CD8-positive, alpha-beta memory T cell (primary cell): Measurements from ENCODE around the gene NDST4. TPM values are rescaled to one million over a fixed set of nuclear protein-coding genes. Genes with fewer than 3 reads are reported as not detected.

Experiments used
- CTCF ChIA-PET: fragments of 350-600 bp; sonication (Branson Sonifier 250); formaldehyde crosslinking; loops from one replicate; lab custom pipeline; 2021; ENCODE audit warnings: antibody characterized with exemption; lab: Charles Lee
- POLR2A ChIA-PET: fragments of 350-600 bp; sonication (Branson Sonifier 250); formaldehyde crosslinking; loops from one replicate; lab custom pipeline; 2021; ENCODE audit warnings: antibody characterized with exemption; lab: Charles Lee
- DNase-seq, 5 donors: peaks; one replicate each; pipeline versions ENCODE4 v3.0.0 to v3.0.0-alpha.2; 2020 to 2022; ENCODE audit warnings: mixed read lengths in 1 of 5
- H3K27ac ChIP-seq: one replicate; pipeline ENCODE4 v1.7.0; 2013; ENCODE audit warnings: low read depth, mild to moderate bottlenecking, low read length, moderate library complexity
- H3K27me3 ChIP-seq: 2 replicates; pipeline ENCODE4 v1.7.0; 2013; ENCODE audit warnings: low read length, mild to moderate bottlenecking; ENCODE audit not compliant: insufficient read depth, poor library complexity, severe bottlenecking
- H3K36me3 ChIP-seq: 2 replicates; pipeline ENCODE4 v1.7.0; 2013; ENCODE audit warnings: mild to moderate bottlenecking, low read length, moderate library complexity; ENCODE audit not compliant: insufficient read depth
- H3K4me1 ChIP-seq: 2 replicates; pipeline ENCODE4 v1.7.0; 2013; ENCODE audit warnings: mild to moderate bottlenecking, low read length, moderate library complexity; ENCODE audit not compliant: insufficient read depth
- H3K4me3 ChIP-seq: 2 replicates; pipeline ENCODE4 v1.7.0; 2013; ENCODE audit warnings: mild to moderate bottlenecking, low read length
- H3K9me3 ChIP-seq: 2 replicates; pipeline ENCODE4 v1.7.0; 2013; ENCODE audit warnings: mild to moderate bottlenecking, low read length
- H3K27ac Mint-ChIP-seq, 8 donors: one replicate each; pipeline ENCODE4 v1.8.0; 2020 to 2021; ENCODE audit warnings: mixed read lengths in 8 of 8, mild to moderate bottlenecking in 6 of 8, inconsistent platforms in 3 of 8, moderate library complexity in 3 of 8
- H3K27me3 Mint-ChIP-seq, 2 donors: one replicate each; pipeline ENCODE4 v1.8.0; 2020 to 2021; ENCODE audit warnings: mixed read lengths in 2 of 2, mild to moderate bottlenecking in 1 of 2, moderate library complexity in 1 of 2
- H3K36me3 Mint-ChIP-seq, 3 donors: one replicate each; pipeline ENCODE4 v1.8.0; 2020 to 2021; ENCODE audit warnings: mixed read lengths in 3 of 3, inconsistent platforms in 1 of 3, mild to moderate bottlenecking in 1 of 3
- H3K4me1 Mint-ChIP-seq, 3 donors: one replicate each; pipeline ENCODE4 v1.8.0; 2020 to 2021; ENCODE audit warnings: mixed read lengths in 3 of 3, inconsistent platforms in 1 of 3, mild to moderate bottlenecking in 1 of 3
- H3K4me3 Mint-ChIP-seq, 7 donors: one replicate each; pipeline ENCODE4 v1.8.0; 2020 to 2021; ENCODE audit warnings: mixed read lengths in 7 of 7, mild to moderate bottlenecking in 6 of 7, moderate library complexity in 4 of 7, inconsistent platforms in 2 of 7
- H3K9me3 Mint-ChIP-seq, 5 donors: one replicate each; pipeline ENCODE4 v1.8.0; 2020 to 2022; ENCODE audit warnings: mixed read lengths in 5 of 5, mild to moderate bottlenecking in 3 of 5, moderate library complexity in 2 of 5, inconsistent platforms in 1 of 5
- polyA plus RNA-seq: library from polyadenylated mRNA; unstranded; fragments of 300-500 nt; fragmentation: Illumina TruSeq; gene quantifications from one replicate; pipeline ENCODE4 v1.2.3, GENCODE V29; 2021
- total RNA-seq, 2 experiments: library from RNA; stranded (reverse); gene quantifications; one replicate each; pipeline ENCODE4 v1.2.3, GENCODE V29; 2021

NDST4 gene
- total and polyA plus RNA-seq, 3 experiments from 2014 or later: not detected

DNA sequence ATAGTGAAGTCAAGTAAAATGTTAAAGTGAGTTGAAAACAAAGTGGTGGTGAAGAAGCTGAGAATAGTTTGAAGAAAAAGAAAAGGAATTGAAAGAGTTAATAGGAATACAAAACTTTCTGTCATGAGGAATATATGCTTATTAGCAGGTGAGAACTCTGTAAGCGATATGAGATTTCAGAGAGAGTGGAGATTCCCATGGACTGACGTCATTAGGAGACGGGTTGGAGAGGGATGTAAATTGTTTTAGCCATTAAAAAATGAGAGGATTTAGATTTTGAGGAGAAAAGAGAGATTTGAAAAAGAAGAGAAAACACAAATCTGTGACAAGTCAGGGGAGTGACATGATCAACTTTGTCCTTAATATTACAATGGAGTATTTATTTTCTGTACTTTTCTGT, 11.7 kb downstream of the NDST4 start:
- Mint-ChIP-seq H3K27ac (no peak overlapping the region), H3K27me3 (no peaks in the 10 kb centered on the region), H3K9me3 (peaks cover 0 to 2% (median 0%) of the 10 kb centered on the region in 5 donors), H3K4me3 (no peak overlapping the region), H3K36me3 (no peaks in the 10 kb centered on the region), H3K4me1 (no peaks in the 10 kb centered on the region)
- CTCF ChIA-PET: no interaction called here
- Histone ChIP-seq H3K4me1 (no peaks in the 10 kb centered on the region), H3K4me3 (no peak overlapping the region), H3K27me3 (no peaks in the 10 kb centered on the region), H3K27ac (no peak overlapping the region), H3K9me3 (no peaks in the 10 kb centered on the region), H3K36me3 (no peaks in the 10 kb centered on the region)
- POLR2A ChIA-PET: no interaction called here
- no peak for DNase-seq

DNA sequence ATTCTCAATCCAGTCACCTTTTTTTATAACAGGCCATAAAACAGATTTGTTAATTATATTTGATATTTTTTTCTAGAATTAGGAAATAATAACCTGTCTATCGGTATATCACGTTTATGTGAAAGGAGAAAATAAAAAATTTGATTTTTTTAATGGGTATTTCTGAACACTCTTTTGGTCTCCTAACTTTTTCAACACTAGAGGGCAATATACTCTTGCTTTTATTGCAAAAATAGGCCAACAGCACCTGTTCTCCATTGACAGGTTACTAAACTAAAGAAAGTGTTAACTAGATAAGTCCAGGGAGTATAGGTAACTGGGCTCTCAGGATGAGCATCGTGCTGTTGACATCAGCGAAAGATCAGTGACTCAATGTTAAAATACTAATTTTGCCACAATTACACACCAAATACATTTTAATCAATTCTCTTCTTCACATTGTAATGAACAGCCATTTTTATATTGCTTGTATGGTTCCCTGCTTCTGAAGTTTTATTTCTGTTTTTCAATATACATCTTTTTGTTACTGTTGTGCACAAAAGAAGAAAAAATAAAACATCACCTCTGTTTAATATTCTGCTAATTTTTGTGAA, 22.8 kb downstream of the NDST4 start:
- no peak overlapping the region for H3K27ac ChIP-seq
- ChIA-PET POLR2A (no interaction called here), CTCF (no interaction called here)
- H3K4me3 Mint-ChIP-seq: no peak overlapping the region
- no peak overlapping the region for H3K4me3 ChIP-seq
- H3K27ac Mint-ChIP-seq: no peak overlapping the region
- H3K27me3 Mint-ChIP-seq: no peaks in the 10 kb centered on the region
- no peaks in the 10 kb centered on the region for H3K36me3 Mint-ChIP-seq
- H3K9me3 Mint-ChIP-seq: no peaks in the 10 kb centered on the region
- no peak for DNase-seq
- H3K36me3 ChIP-seq: no peaks in the 10 kb centered on the region
- H3K27me3 ChIP-seq: no peaks in the 10 kb centered on the region
- H3K4me1 Mint-ChIP-seq: no peaks in the 10 kb centered on the region
- H3K4me1 ChIP-seq: no peaks in the 10 kb centered on the region
- no peaks in the 10 kb centered on the region for H3K9me3 ChIP-seq

DNA sequence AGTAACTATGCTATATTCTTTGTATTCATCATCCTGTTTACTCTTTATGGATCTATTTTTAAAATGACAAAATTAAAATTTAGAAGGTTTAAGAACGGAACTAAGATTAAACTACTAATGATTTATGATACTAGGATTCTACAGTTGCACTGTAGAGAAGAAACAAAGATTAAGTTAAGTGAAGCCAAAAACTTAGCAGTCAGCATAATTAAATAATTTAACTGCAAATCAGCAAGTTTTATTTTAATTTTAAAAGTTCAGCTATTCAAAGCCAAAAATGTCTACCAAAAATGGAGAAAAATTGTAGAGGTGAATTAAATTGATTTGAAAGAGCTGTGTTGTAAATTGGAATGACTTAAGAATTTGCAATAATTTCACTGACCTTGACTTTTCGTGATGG, 30.8 kb downstream of the NDST4 start:
- Histone ChIP-seq H3K27ac (no peak overlapping the region), H3K27me3 (no peaks in the 10 kb centered on the region), H3K4me1 (no peaks in the 10 kb centered on the region), H3K9me3 (no peaks in the 10 kb centered on the region), H3K36me3 (no peaks in the 10 kb centered on the region), H3K4me3 (no peak overlapping the region)
- Mint-ChIP-seq H3K27me3 (no peaks in the 10 kb centered on the region), H3K4me3 (no peak overlapping the region), H3K36me3 (no peaks in the 10 kb centered on the region), H3K27ac (no peak overlapping the region), H3K4me1 (no peaks in the 10 kb centered on the region), H3K9me3 (peaks cover 0 to 6% (median 3%) of the 10 kb centered on the region in 5 donors)
- DNase-seq: no peak
- ChIA-PET POLR2A (no interaction called here), CTCF (no interaction called here)

DNA sequence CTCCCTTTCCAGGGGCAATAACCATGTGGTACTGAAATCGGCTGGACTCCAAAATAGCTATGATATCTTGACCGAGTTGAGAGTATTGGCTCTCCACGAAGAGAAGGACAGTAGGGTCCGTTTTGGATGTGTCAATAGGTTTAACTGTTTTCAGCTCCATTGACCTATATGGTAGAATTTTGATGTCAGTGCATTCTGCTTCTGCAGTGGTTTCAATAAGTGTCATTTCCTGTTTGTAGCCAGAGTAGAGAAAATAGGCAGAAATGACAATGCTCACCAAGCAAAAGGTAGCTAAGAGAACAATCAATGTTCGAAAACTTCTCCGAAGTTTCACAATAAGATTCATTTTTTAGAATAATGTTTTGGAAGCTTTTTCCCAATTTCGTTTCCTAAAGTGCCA, 36.7 kb downstream of the NDST4 start:
- Histone ChIP-seq H3K4me3 (no peak overlapping the region), H3K27ac (no peak overlapping the region), H3K27me3 (no peaks in the 10 kb centered on the region), H3K36me3 (no peaks in the 10 kb centered on the region), H3K9me3 (no peaks in the 10 kb centered on the region), H3K4me1 (no peaks in the 10 kb centered on the region)
- Mint-ChIP-seq H3K36me3 (no peaks in the 10 kb centered on the region), H3K27ac (no peak overlapping the region), H3K4me1 (no peaks in the 10 kb centered on the region), H3K4me3 (no peak overlapping the region), H3K9me3 (peaks cover 0 to 4% (median 0%) of the 10 kb centered on the region in 5 donors), H3K27me3 (peaks cover 0 to 2% of the 10 kb centered on the region in 2 donors)
- POLR2A ChIA-PET: no interaction called here
- no peak for DNase-seq
- CTCF ChIA-PET: no interaction called here

DNA sequence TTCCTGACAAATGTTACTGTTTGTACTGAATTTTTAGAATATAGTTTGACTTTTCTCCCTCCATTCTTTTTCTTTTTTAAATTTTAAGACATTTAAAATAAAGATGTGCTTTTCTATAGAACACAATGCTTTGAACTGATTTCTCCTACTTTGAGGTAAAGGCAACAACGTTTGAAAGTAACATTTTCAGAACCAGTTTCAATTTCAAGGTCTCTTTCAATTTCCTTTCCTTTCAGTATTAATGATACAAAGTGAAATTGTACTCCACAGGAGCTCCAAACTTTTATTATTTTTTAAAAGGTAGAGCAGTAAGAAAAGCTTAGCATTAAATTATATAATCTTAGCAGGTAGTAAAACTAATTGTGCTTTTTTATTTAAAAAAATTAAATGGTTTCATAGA, 54.9 kb downstream of the NDST4 start:
- Mint-ChIP-seq H3K9me3 (peaks cover 0 to 5% (median 0%) of the 10 kb centered on the region in 5 donors), H3K4me3 (no peak overlapping the region), H3K27ac (no peak overlapping the region), H3K27me3 (no peaks in the 10 kb centered on the region), H3K36me3 (no peaks in the 10 kb centered on the region), H3K4me1 (no peaks in the 10 kb centered on the region)
- CTCF ChIA-PET: no interaction called here
- Histone ChIP-seq H3K36me3 (no peaks in the 10 kb centered on the region), H3K9me3 (no peaks in the 10 kb centered on the region), H3K4me1 (no peaks in the 10 kb centered on the region), H3K4me3 (no peak overlapping the region), H3K27me3 (no peaks in the 10 kb centered on the region), H3K27ac (no peak overlapping the region)
- POLR2A ChIA-PET: no interaction called here
- no peak for DNase-seq

DNA sequence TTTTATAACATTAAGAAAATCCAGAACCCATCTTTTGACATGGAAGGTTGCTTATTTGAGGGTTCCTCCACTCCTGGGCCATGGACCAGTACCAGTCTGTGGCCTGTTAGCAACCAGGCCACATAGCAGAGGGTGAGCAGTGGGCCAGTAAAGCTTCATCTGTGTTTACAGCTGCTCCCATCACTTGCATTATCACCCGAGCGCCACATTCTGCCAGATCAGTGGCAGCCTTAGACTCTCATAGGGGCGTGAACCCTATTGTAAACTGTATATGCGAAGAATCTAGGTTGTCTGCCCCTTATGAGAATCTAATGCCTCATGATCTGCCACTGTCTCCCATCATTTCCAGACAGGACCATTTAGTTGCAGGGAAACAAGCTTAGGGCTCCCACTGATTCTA, 58.6 kb downstream of the NDST4 start:
- Histone ChIP-seq H3K27me3 (no peaks in the 10 kb centered on the region), H3K36me3 (no peaks in the 10 kb centered on the region), H3K4me3 (no peak overlapping the region), H3K9me3 (no peaks in the 10 kb centered on the region), H3K4me1 (no peaks in the 10 kb centered on the region), H3K27ac (no peak overlapping the region)
- H3K9me3 Mint-ChIP-seq: peaks cover 0 to 5% (median 0%) of the 10 kb centered on the region in 5 donors
- no peak overlapping the region for H3K4me3 Mint-ChIP-seq
- no peaks in the 10 kb centered on the region for H3K27me3 Mint-ChIP-seq
- ChIA-PET POLR2A (no interaction called here), CTCF (no interaction called here)
- DNase-seq: no peak
- no peak overlapping the region for H3K27ac Mint-ChIP-seq
- no peaks in the 10 kb centered on the region for H3K4me1 Mint-ChIP-seq
- no peaks in the 10 kb centered on the region for H3K36me3 Mint-ChIP-seq

DNA sequence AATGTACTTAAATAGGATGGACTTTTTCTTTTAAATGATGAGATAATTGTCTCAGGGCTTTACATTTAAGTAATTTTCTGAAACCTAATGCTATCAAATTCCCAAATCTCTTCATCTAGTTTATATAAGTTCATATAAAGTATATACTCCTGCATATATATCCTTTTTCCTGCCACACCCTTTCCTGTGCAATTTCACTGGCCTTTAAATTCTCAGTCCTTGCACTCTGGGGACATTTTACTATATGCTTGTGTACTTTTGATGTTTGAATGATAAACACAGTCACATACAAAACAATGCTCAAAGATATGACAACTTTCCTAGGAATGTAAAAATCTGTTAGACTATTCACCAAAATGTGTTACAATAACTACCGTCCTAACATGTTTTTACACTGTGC, 60.1 kb downstream of the NDST4 start:
- no peak overlapping the region for H3K27ac ChIP-seq
- Mint-ChIP-seq H3K36me3 (no peaks in the 10 kb centered on the region), H3K27me3 (no peaks in the 10 kb centered on the region), H3K9me3 (peaks cover 0 to 12% (median 2%) of the 10 kb centered on the region in 5 donors), H3K4me3 (no peak overlapping the region), H3K4me1 (no peaks in the 10 kb centered on the region), H3K27ac (no peak overlapping the region)
- no peaks in the 10 kb centered on the region for H3K27me3 ChIP-seq
- no peaks in the 10 kb centered on the region for H3K4me1 ChIP-seq
- DNase-seq: no peak
- no peaks in the 10 kb centered on the region for H3K36me3 ChIP-seq
- no peaks in the 10 kb centered on the region for H3K9me3 ChIP-seq
- H3K4me3 ChIP-seq: no peak overlapping the region
- ChIA-PET CTCF (no interaction called here), POLR2A (no interaction called here)

DNA sequence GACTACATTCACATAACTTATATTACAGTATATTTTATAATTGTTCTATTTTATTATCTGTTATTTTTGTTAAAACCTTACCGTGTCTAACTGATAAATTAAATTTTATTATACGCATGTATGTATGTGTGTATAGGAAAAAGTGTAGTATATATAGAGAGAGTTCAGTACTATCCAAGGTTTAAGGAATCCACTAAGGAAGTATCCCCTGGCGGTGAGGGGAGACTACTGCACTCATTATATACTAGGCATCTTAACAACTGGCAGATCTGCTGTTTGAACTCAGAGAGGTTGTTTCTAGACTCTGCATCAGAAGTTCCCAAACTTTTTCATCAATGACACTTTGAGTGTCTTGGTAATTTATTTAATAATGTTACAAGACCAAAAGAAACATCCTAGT, 70.9 kb downstream of the NDST4 start:
- Mint-ChIP-seq H3K4me1 (no peaks in the 10 kb centered on the region), H3K27me3 (no peaks in the 10 kb centered on the region), H3K36me3 (no peaks in the 10 kb centered on the region), H3K4me3 (no peak overlapping the region), H3K27ac (no peak overlapping the region), H3K9me3 (peaks cover 0 to 14% (median 0%) of the 10 kb centered on the region in 5 donors)
- Histone ChIP-seq H3K27me3 (no peaks in the 10 kb centered on the region), H3K36me3 (no peaks in the 10 kb centered on the region), H3K27ac (no peak overlapping the region), H3K4me1 (no peaks in the 10 kb centered on the region), H3K4me3 (no peak overlapping the region), H3K9me3 (no peaks in the 10 kb centered on the region)
- CTCF ChIA-PET: no interaction called here
- DNase-seq: no peak
- POLR2A ChIA-PET: no interaction called here

DNA sequence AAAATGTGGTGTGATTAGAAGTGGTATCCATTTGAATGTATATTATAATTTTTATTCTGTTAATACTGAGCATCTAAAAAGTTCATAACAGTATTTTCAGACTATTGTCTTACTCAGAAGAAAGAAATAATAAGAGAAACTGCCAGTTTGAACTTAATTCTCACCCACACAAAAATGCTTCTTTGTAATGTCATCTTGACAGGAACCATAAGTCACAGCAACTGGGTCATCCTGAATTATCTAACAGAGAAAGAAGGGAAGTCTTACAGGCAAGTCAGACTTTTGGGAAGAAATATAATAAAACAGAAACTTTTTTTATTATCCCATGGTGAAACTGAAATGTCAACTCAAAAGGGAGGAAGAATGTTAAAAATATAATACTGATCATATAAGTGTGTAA, 83.1 kb downstream of the NDST4 start:
- Histone ChIP-seq H3K27me3 (no peaks in the 10 kb centered on the region), H3K9me3 (no peaks in the 10 kb centered on the region), H3K27ac (no peak overlapping the region), H3K36me3 (no peaks in the 10 kb centered on the region), H3K4me1 (no peaks in the 10 kb centered on the region), H3K4me3 (no peak overlapping the region)
- no peaks in the 10 kb centered on the region for H3K27me3 Mint-ChIP-seq
- ChIA-PET CTCF (no interaction called here), POLR2A (no interaction called here)
- H3K4me1 Mint-ChIP-seq: no peaks in the 10 kb centered on the region
- H3K9me3 Mint-ChIP-seq: peaks cover 0 to 4% (median 1%) of the 10 kb centered on the region in 5 donors
- no peak overlapping the region for H3K27ac Mint-ChIP-seq
- H3K36me3 Mint-ChIP-seq: no peaks in the 10 kb centered on the region
- H3K4me3 Mint-ChIP-seq: no peak overlapping the region
- no peak for DNase-seq
